Sigmoid colon (tissue), 4 donors: ENCODE data around the gene MRPL1.

Experiments
- CTCF ChIP-seq, 4 experiments: fragments of 450-650 bp in 3 of 4; fragments of 200-600 bp in 1 of 4; IDR thresholded peaks; one replicate each; pipeline ENCODE4 v1.5.1; 2016 to 2019; ENCODE audit warnings: antibody characterized with exemption in 4 of 4, mild to moderate bottlenecking in 3 of 4, moderate library complexity in 2 of 4
- POLR2A ChIP-seq, 2 donors: fragments of 450-650 bp; IDR thresholded peaks; one replicate each; pipeline ENCODE4 v1.6.1; 2016; ENCODE audit warnings: antibody characterized with exemption in 2 of 2, mild to moderate bottlenecking in 2 of 2, moderate library complexity in 2 of 2
- POLR2AphosphoS5 ChIP-seq, 4 donors: sonication (generic); formaldehyde crosslinking; IDR thresholded peaks; one replicate each; pipeline ENCODE4 v1.6.1; 2017; ENCODE audit warnings: antibody characterized with exemption in 4 of 4

- TF ChIP-seq CTCF (IDR thresholded peaks at IDR 0.05) (no peak), POLR2A (IDR thresholded peaks at IDR 0.05) (no peak), POLR2AphosphoS5 (IDR thresholded peaks at IDR 0.05) (no peak)
Observed at GRCh38 chr4:77817304-77818072, 45.1 kb upstream of the MRPL1 start.
